WTC11 (cell line): Measurements from ENCODE around the gene ACOXL. TPM values are rescaled to one million over a fixed set of nuclear protein-coding genes. Genes with fewer than 3 reads are reported as not detected.

Experiments used
- ATAC-seq: fragments of 200-7000 bp; cut with Tn5 transposase; 2 replicates; pipeline ENCODE4 v1.10.0; 2021; ENCODE audit warnings: mild to moderate bottlenecking, moderate library complexity
- CTCF ChIA-PET: fragments of 300-600 bp; sonication (Branson Sonifier 250); formaldehyde crosslinking; loops from one replicate; lab custom pipeline; 2021; ENCODE audit warnings: antibody characterized with exemption; lab: Charles Lee
- POLR2A ChIA-PET: fragments of 350-600 bp; sonication (Branson Sonifier 250); formaldehyde crosslinking; loops from one replicate; lab custom pipeline; 2021; ENCODE audit warnings: antibody characterized with exemption; lab: Charles Lee
- DNase-seq: peaks from one replicate; pipeline ENCODE4 v3.0.0; 2021; ENCODE audit warnings: low spot score
- H3K27ac Mint-ChIP-seq: 2 replicates; pipeline ENCODE4 v1.8.0; 2021; ENCODE audit warnings: mixed read lengths
- H3K27me3 Mint-ChIP-seq: 2 replicates; pipeline ENCODE4 v1.8.0; 2021; ENCODE audit warnings: low read depth, mild to moderate bottlenecking, moderate library complexity, mixed read lengths
- H3K36me3 Mint-ChIP-seq: 2 replicates; pipeline ENCODE4 v1.8.0; 2021; ENCODE audit warnings: mixed read lengths
- H3K4me1 Mint-ChIP-seq: 2 replicates; pipeline ENCODE4 v1.8.0; 2022; ENCODE audit warnings: mixed read lengths
- H3K4me3 Mint-ChIP-seq: 2 replicates; pipeline ENCODE4 v1.8.0; 2021; ENCODE audit warnings: mild to moderate bottlenecking, moderate library complexity, mixed read lengths
- H3K9me3 Mint-ChIP-seq: 2 replicates; pipeline ENCODE4 v1.8.0; 2021; ENCODE audit warnings: mixed read lengths
- EMX1 ChIP-seq: fragments of 250-450 bp; sonication (Bioruptor Pico); IDR thresholded peaks from 2 replicates; pipeline ENCODE4 v1.8.0; 2021; ENCODE audit warnings: mild to moderate bottlenecking
- ESRRA ChIP-seq: sonication (generic); formaldehyde crosslinking; IDR thresholded peaks from 2 replicates; pipeline ENCODE4 v1.8.1; 2022; ENCODE audit warnings: mild to moderate bottlenecking, missing genetic modification reagents, borderline replicate concordance
- FOXJ3 ChIP-seq: sonication (generic); formaldehyde crosslinking; IDR thresholded peaks from 2 replicates; pipeline ENCODE4 v1.9.0; 2021; ENCODE audit warnings: missing genetic modification reagents, mild to moderate bottlenecking, borderline replicate concordance
- GABPB1 ChIP-seq: sonication (generic); formaldehyde crosslinking; IDR thresholded peaks from 2 replicates; pipeline ENCODE4 v1.8.1; 2023; ENCODE audit warnings: mild to moderate bottlenecking, missing genetic modification reagents
- JAZF1 ChIP-seq: fragments of 250-450 bp; sonication (Bioruptor Pico); IDR thresholded peaks from 2 replicates; pipeline ENCODE4 v1.9.0; 2021; ENCODE audit warnings: moderate library complexity, mild to moderate bottlenecking, inconsistent platforms
- JUN ChIP-seq: sonication (generic); formaldehyde crosslinking; IDR thresholded peaks from 2 replicates; pipeline ENCODE4 v1.8.0; 2023; ENCODE audit warnings: mild to moderate bottlenecking, missing genetic modification reagents
- NFE2L1 ChIP-seq: sonication (generic); formaldehyde crosslinking; IDR thresholded peaks from 2 replicates; pipeline ENCODE4 v1.8.1; 2023; ENCODE audit warnings: missing genetic modification reagents
- NR1H2 ChIP-seq: sonication (generic); formaldehyde crosslinking; IDR thresholded peaks from 2 replicates; pipeline ENCODE4 v1.9.0; 2021; ENCODE audit warnings: mild to moderate bottlenecking, moderate library complexity, missing genetic modification reagents
- SOX15 ChIP-seq: fragments of 250-450 bp; sonication (Bioruptor Pico); IDR thresholded peaks from 2 replicates; pipeline ENCODE4 v1.9.0; 2021; ENCODE audit warnings: mild to moderate bottlenecking
- TEAD1 ChIP-seq: sonication (generic); formaldehyde crosslinking; IDR thresholded peaks from 2 replicates; pipeline ENCODE4 v1.8.0; 2022; ENCODE audit warnings: mild to moderate bottlenecking, missing genetic modification reagents
- TP53 ChIP-seq: sonication (generic); formaldehyde crosslinking; IDR thresholded peaks from 2 replicates; pipeline ENCODE4 v1.8.1; 2023; ENCODE audit warnings: mild to moderate bottlenecking, missing genetic modification reagents
- ZNF138 ChIP-seq: sonication (generic); formaldehyde crosslinking; conservative IDR thresholded peaks from 2 replicates; pipeline ENCODE4 v1.8.1; 2022; ENCODE audit warnings: mild to moderate bottlenecking, moderate library complexity, missing genetic modification reagents
- ZNF232 ChIP-seq: sonication (generic); formaldehyde crosslinking; IDR thresholded peaks from 2 replicates; pipeline ENCODE4 v1.8.0; 2022; ENCODE audit warnings: mild to moderate bottlenecking, missing genetic modification reagents
- ZNF423 ChIP-seq: fragments of 250-450 bp; sonication (Bioruptor Pico); IDR thresholded peaks from 2 replicates; pipeline ENCODE4 v2.1.2; 2022; ENCODE audit warnings: mild to moderate bottlenecking, moderate library complexity
- total RNA-seq: library from RNA; stranded (reverse); gene quantifications from 3 replicates; pipeline ENCODE4 v1.2.3, GENCODE V29; 2021
- TF ChIP-seq, protein P1 (sequence below): sonication (generic); formaldehyde crosslinking; IDR thresholded peaks from 2 replicates; pipeline ENCODE4 v1.8.1; 2022; ENCODE audit warnings: missing genetic modification reagents, borderline replicate concordance
- TF ChIP-seq, protein P2 (sequence below): sonication (generic); formaldehyde crosslinking; IDR thresholded peaks from 2 replicates; pipeline ENCODE4 v1.8.1; 2023; ENCODE audit warnings: mild to moderate bottlenecking, missing genetic modification reagents, moderate library complexity
- TF ChIP-seq, protein P3 (sequence below): fragments of 250-450 bp; sonication (Bioruptor Pico); IDR thresholded peaks from 2 replicates; pipeline ENCODE4 v1.8.0; 2021; ENCODE audit warnings: mild to moderate bottlenecking
- TF ChIP-seq, protein P4 (sequence below): sonication (generic); formaldehyde crosslinking; IDR thresholded peaks from 2 replicates; pipeline ENCODE4 v1.8.1; 2022; ENCODE audit warnings: low read depth, mild to moderate bottlenecking, moderate library complexity, missing genetic modification reagents, borderline replicate concordance
- TF ChIP-seq, protein P5 (sequence below): fragments of 250-450 bp; sonication (Bioruptor Pico); IDR thresholded peaks from 2 replicates; pipeline ENCODE4 v1.9.0; 2021; ENCODE audit warnings: moderate library complexity, mild to moderate bottlenecking, inconsistent platforms, borderline replicate concordance
- TF ChIP-seq, protein P6 (sequence below): sonication (generic); formaldehyde crosslinking; IDR thresholded peaks from 2 replicates; pipeline ENCODE4 v1.8.1; 2022; ENCODE audit warnings: mild to moderate bottlenecking, missing genetic modification reagents, moderate library complexity, borderline replicate concordance

Gene ACOXL
- total RNA-seq, 1 experiment from 2014 or later, result 14.9 TPM

DNA sequence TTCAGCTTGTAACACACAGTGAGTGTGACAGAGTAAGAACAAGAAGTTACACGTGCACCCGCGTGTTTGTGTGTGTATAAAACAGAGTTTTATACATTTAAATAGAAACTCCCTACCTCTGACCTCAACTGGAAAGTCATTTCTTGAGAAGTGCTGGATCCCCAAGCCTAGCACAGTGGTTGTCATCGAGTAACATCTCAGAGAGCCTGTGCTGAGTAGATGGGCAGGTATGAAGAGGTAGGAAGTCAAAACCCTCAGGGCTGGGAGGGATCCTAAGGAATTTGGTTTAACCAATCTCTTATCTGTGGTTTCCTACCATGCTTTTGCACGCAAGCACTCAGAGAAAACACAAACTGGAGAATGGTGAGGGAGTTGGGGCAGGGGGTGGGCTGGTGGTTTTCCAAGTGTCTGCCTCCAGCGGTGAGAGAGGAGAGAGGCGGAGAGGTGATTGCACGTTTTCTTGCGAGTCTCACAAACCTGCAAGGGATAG lies 9.2 kb downstream of the ACOXL start (continued):
- TF ChIP-seq, protein P1, sequence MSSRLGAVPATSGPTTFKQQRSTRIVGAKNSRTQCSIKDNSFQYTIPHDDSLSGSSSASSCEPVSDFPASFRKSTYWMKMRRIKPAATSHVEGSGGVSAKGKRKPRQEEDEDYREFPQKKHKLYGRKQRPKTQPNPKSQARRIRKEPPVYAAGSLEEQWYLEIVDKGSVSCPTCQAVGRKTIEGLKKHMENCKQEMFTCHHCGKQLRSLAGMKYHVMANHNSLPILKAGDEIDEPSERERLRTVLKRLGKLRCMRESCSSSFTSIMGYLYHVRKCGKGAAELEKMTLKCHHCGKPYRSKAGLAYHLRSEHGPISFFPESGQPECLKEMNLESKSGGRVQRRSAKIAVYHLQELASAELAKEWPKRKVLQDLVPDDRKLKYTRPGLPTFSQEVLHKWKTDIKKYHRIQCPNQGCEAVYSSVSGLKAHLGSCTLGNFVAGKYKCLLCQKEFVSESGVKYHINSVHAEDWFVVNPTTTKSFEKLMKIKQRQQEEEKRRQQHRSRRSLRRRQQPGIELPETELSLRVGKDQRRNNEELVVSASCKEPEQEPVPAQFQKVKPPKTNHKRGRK, result no peak
- TF ChIP-seq JAZF1 (CRISPR knock-in tag) (no peak), NFE2L1 (CRISPR knock-in tag) (no peak), TP53 (CRISPR knock-in tag) (no peak), ESRRA (no peak), NR1H2 (CRISPR knock-in tag) (no peak), ZNF423 (no peak), JUN (no peak)
- TF ChIP-seq, protein P2, sequence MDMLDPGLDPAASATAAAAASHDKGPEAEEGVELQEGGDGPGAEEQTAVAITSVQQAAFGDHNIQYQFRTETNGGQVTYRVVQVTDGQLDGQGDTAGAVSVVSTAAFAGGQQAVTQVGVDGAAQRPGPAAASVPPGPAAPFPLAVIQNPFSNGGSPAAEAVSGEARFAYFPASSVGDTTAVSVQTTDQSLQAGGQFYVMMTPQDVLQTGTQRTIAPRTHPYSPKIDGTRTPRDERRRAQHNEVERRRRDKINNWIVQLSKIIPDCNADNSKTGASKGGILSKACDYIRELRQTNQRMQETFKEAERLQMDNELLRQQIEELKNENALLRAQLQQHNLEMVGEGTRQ (CRISPR knock-in tag), result no peak
- TF ChIP-seq, protein P3, sequence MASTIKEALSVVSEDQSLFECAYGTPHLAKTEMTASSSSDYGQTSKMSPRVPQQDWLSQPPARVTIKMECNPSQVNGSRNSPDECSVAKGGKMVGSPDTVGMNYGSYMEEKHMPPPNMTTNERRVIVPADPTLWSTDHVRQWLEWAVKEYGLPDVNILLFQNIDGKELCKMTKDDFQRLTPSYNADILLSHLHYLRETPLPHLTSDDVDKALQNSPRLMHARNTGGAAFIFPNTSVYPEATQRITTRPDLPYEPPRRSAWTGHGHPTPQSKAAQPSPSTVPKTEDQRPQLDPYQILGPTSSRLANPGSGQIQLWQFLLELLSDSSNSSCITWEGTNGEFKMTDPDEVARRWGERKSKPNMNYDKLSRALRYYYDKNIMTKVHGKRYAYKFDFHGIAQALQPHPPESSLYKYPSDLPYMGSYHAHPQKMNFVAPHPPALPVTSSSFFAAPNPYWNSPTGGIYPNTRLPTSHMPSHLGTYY (CRISPR knock-in tag), result no peak
- TF ChIP-seq, all 79 proteins: peak for 0

DNA sequence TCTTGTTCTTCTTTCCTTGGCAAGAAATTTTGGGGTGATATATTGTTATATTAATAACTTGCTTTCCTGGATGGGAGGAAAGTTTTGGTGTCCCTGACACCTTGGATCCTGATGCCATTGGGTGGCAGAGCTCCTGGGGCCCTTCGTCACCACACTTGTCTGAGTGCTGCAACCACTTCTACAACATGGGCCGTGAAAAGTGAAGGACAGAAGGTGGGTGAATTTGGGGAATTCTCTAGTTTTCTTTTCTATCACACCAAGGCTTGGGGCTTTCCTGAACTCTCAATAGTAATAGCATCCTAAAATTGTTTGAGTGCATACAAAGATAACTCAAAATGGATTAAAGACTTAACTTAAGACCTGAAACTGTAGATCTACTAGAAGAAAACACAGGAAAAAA lies 10.0 kb downstream of the ACOXL start:
- Mint-ChIP-seq H3K9me3 (peaks cover 8% of the 10 kb centered on the region), H3K27me3 (no peaks in the 10 kb centered on the region), H3K36me3 (peaks cover 12% of the 10 kb centered on the region), H3K4me1 (peaks cover 72% of the 10 kb centered on the region), H3K4me3 (no peak overlapping the region), H3K27ac (no peak overlapping the region)
- ChIA-PET CTCF (no interaction called here), POLR2A (no interaction called here)
- DNase-seq (no peak), ATAC-seq (no peak)
- TF ChIP-seq SOX15 (CRISPR knock-in tag) (no peak), GABPB1 (CRISPR knock-in tag) (no peak), ZNF232 (no peak), EMX1 (CRISPR knock-in tag) (no peak), ZNF138 (CRISPR knock-in tag) (no peak), TEAD1 (CRISPR knock-in tag) (no peak), FOXJ3 (CRISPR knock-in tag) (no peak)
- TF ChIP-seq, protein P4, sequence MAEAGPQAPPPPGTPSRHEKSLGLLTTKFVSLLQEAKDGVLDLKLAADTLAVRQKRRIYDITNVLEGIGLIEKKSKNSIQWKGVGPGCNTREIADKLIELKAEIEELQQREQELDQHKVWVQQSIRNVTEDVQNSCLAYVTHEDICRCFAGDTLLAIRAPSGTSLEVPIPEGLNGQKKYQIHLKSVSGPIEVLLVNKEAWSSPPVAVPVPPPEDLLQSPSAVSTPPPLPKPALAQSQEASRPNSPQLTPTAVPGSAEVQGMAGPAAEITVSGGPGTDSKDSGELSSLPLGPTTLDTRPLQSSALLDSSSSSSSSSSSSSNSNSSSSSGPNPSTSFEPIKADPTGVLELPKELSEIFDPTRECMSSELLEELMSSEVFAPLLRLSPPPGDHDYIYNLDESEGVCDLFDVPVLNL (CRISPR knock-in tag), result no peak
- TF ChIP-seq, protein P5, sequence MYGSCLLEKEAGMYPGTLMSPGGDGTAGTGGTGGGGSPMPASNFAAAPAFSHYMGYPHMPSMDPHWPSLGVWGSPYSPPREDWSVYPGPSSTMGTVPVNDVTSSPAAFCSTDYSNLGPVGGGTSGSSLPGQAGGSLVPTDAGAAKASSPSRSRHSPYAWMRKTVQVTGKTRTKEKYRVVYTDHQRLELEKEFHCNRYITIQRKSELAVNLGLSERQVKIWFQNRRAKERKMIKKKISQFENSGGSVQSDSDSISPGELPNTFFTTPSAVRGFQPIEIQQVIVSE (CRISPR knock-in tag), result no peak
- TF ChIP-seq, protein P6, sequence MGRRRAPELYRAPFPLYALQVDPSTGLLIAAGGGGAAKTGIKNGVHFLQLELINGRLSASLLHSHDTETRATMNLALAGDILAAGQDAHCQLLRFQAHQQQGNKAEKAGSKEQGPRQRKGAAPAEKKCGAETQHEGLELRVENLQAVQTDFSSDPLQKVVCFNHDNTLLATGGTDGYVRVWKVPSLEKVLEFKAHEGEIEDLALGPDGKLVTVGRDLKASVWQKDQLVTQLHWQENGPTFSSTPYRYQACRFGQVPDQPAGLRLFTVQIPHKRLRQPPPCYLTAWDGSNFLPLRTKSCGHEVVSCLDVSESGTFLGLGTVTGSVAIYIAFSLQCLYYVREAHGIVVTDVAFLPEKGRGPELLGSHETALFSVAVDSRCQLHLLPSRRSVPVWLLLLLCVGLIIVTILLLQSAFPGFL (CRISPR knock-in tag), result no peak
